ENCODE results near the gene SREK1. TPM values are rescaled to one million over a fixed set of nuclear protein-coding genes. Genes with fewer than 3 reads are reported as not detected.

Gene SREK1
- 179 TPM for total RNA-seq

GRCh38 chr5:66144074-66144833 is at the start of gene SREK1:
SREK1 (plus strand) TSS chr5:66144300; CDS start chr5:66144377, 77 bp downstream.

Other genes starting within 250 kb of the SREK1 start
- gene ERBIN, start 217.7 kb upstream of the SREK1 start, total RNA-seq, result 158 TPM

Measured in camera-type eye (tissue), 1 donor.